Measurements from ENCODE around the gene DMWD. TPM values are rescaled to one million over a fixed set of nuclear protein-coding genes. Genes with fewer than 3 reads are reported as not detected.
A peak's percentile ranks its signal among the peaks of the same experiment; 100 is the strongest.

Gene DMWD
- total RNA-seq, 1 donor from 2014 or later: 47.4 TPM

DNA sequence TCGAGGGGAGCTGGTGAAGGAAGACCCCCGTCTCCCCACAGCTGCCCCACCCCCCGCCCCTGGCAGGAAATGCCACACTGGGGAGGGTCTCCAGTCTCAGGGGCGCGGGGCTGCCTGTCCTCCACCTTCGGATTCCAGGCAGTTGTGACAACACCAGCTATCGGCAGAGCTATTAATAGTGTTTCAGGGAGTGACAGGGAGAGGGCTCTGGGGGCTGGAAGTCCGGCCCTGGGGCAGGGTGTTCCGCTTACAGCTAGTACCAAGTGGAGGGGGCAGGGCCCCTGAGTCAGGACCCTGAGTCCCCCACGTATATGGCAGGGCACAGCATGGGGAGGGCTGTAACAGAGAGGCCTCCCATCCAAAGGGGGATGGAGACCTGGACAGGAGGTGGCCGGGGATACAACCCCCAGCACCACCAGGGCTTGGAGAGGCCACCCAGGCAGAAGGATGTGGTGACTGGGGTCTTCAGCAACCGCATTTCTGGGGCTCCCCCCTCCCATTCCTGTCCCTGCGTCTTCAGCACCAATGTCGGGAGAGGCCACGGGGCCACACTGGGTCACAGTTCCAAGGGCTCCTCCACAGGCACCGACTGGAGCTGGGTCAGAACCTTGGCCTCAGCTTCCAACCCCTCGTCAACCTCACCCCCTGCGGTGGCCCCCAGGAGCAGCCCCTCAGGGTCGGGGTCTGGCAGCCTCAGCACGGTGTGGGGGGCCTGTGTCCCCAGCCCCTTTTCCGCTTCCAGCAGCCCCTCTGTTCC, 27.5 kb downstream of the DMWD start:
- TF ChIP-seq, protein P1, sequence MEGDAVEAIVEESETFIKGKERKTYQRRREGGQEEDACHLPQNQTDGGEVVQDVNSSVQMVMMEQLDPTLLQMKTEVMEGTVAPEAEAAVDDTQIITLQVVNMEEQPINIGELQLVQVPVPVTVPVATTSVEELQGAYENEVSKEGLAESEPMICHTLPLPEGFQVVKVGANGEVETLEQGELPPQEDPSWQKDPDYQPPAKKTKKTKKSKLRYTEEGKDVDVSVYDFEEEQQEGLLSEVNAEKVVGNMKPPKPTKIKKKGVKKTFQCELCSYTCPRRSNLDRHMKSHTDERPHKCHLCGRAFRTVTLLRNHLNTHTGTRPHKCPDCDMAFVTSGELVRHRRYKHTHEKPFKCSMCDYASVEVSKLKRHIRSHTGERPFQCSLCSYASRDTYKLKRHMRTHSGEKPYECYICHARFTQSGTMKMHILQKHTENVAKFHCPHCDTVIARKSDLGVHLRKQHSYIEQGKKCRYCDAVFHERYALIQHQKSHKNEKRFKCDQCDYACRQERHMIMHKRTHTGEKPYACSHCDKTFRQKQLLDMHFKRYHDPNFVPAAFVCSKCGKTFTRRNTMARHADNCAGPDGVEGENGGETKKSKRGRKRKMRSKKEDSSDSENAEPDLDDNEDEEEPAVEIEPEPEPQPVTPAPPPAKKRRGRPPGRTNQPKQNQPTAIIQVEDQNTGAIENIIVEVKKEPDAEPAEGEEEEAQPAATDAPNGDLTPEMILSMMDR (IDR thresholded peaks at IDR 0.05): no peak
- H3K4me1 ChIP-seq: peaks cover 33% of the 10 kb centered on the region
- DNase-seq: no peak
- ATAC-seq: no peak
- no peaks in the 10 kb centered on the region for H3K36me3 ChIP-seq
- H3K9me3 ChIP-seq: no peaks in the 10 kb centered on the region
- no peak overlapping the region for H3K4me3 ChIP-seq
- peak overlapping the region; percentile 11 for H3K27ac ChIP-seq
- intact Hi-C loops (cut with DNase I): no loop called here
- H3K27me3 ChIP-seq (ENCODE audit: low read depth): peaks cover 10% of the 10 kb centered on the region

- Histone ChIP-seq H3K4me1 (peaks cover 33% of the 10 kb centered on the region), H3K9me3 (no peaks in the 10 kb centered on the region), H3K27me3 (ENCODE audit: low read depth) (peaks cover 10% of the 10 kb centered on the region), H3K27ac (peak overlapping the region; percentile 11), H3K36me3 (no peaks in the 10 kb centered on the region), H3K4me3 (no peak overlapping the region)
- ATAC-seq (no peak), DNase-seq (no peak)
- intact Hi-C loops (cut with DNase I): no loop called here
- TF ChIP-seq, protein P1 (IDR thresholded peaks at IDR 0.05): no peak
Measured at GRCh38 chr19:45764475-45764874, 28.2 kb downstream of the DMWD start.

DNA sequence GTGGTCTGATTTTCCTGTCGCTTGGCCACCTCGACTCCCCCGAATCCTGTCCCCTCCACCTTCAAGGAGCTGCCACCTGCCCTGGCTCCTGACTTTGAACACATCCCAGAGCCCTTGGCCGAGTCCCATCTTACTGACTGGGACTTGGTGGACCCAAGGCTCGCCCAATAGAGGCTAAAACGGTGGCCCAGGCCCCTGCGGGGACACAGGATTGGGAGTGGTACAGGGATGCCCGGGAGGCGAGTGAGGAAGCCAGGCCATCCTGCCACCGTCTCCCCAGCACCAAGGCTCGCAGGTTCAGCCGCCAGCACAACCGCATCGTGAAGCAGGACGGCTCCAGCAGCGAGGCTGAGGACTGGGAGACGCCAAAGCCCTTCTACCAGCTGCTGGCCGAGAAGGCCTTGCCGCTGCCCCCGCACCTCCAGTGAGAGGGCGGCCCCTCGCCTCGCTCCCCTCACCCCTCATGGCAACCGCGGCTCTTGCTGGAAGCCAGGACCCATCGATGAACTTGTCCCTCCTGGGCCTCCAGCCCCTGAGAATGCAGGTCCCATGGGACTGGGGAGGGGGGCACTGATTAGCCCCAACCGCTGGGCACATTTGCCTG, 28.9 kb downstream of the DMWD start:
- ATAC-seq: no peak
- no peak overlapping the region for H3K27ac ChIP-seq
- H3K9me3 ChIP-seq: no peaks in the 10 kb centered on the region
- H3K4me3 ChIP-seq: no peak overlapping the region
- H3K36me3 ChIP-seq: no peaks in the 10 kb centered on the region
- TF ChIP-seq, protein P1 (IDR thresholded peaks at IDR 0.05): no peak
- intact Hi-C loops (cut with DNase I): no loop called here
- no peak for DNase-seq
- H3K27me3 ChIP-seq (ENCODE audit: low read depth): peaks cover 10% of the 10 kb centered on the region
- H3K4me1 ChIP-seq: peaks cover 33% of the 10 kb centered on the region

DNA sequence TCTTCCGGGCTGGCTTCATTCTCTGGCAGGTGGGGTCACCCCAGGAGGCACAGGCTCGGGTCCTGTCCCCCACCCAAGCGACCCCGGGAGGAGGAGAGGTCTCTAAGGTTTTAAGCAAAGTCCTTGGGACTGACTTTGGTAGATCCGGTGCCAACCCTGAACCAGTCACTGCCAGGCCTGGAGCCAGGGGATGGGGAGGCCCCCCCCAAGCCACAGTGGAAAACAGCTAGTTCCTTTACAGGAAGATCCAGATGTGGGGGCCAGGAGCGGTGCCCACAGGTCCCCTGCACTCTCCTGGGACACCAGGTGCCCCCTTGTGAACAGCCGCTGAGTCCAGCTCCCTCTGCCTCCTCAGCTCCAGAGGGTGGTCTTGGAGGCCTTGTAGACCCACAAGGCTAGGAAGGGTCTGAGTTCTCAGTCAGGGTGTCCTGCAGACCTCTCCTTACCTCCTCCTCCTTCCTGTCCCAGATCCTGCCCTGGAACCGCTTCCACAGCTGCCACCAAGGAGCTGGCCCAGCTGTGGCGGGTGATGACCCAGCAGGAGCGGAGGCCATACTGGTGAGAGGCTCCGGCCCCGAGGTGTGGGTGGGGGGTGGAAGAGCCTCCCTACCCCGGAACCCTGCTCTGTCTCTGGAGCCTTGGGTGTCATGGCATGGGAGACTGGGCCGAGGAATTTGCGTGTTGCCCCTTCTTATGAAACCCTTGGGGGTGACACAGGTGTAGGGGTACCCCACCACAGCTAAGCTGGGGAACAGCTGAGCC, 29.6 kb downstream of the DMWD start:
- intact Hi-C loops (cut with DNase I): no loop called here
- DNase-seq (no peak), ATAC-seq (no peak)
- Histone ChIP-seq H3K36me3 (no peaks in the 10 kb centered on the region), H3K9me3 (no peaks in the 10 kb centered on the region), H3K4me1 (peaks cover 32% of the 10 kb centered on the region), H3K27ac (no peak overlapping the region), H3K27me3 (ENCODE audit: low read depth) (peaks cover 10% of the 10 kb centered on the region), H3K4me3 (no peak overlapping the region)
- TF ChIP-seq, protein P1 (IDR thresholded peaks at IDR 0.05): no peak

DNA sequence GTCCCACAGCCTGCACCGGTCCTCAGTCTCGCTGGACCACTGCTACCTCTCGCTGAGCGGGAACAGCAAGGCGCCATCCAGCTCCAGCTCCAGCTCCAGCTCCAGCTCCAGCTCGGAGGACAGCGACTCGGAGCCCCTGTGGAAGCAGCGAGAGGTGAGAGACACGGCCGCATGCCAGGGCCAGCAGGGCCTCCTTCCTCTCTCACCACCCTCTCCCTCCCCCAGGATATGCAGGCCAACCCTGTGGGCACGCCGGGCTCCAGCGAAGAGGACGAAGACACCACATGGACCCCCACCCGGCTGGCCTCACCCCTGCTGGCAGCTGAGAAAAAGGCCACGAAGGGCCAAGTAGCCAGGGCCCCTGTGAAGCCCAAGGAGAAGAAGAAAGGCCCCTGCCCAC, 30.9 kb downstream of the DMWD start:
- Histone ChIP-seq H3K27ac (no peak overlapping the region), H3K27me3 (ENCODE audit: low read depth) (peaks cover 10% of the 10 kb centered on the region), H3K4me3 (no peak overlapping the region), H3K4me1 (peaks cover 20% of the 10 kb centered on the region), H3K9me3 (no peaks in the 10 kb centered on the region), H3K36me3 (no peaks in the 10 kb centered on the region)
- DNase-seq (no peak), ATAC-seq (no peak)
- intact Hi-C loops (cut with DNase I): no loop called here
- TF ChIP-seq, protein P1 (IDR thresholded peaks at IDR 0.05): no peak
